ENCODE results near the gene BCHE.

GRCh38 chr3:165883117-165883516 lies 45.9 kb upstream of the BCHE start:
- TF ChIP-seq CTCF (IDR thresholded peaks at IDR 0.05) (no peak), POLR2A (IDR thresholded peaks at IDR 0.05) (no peak)
